ENCODE results near the gene GSN. TPM values are rescaled to one million over a fixed set of nuclear protein-coding genes. Genes with fewer than 3 reads are reported as not detected.

Gene GSN
- total RNA-seq, 2 donors from 2014 or later: 390 to 690 TPM

- WGBS: 85% methylated on average over 13 of the region's 13 CpGs
- DNase-seq (ENCODE audit: low spot score): no peak
- peaks cover 4 to 18% of the 10 kb centered on the region in 2 donors for H3K36me3 ChIP-seq
Observed at GRCh38 chr9:121308765-121309164, 40.8 kb downstream of the GSN start.

DNA sequence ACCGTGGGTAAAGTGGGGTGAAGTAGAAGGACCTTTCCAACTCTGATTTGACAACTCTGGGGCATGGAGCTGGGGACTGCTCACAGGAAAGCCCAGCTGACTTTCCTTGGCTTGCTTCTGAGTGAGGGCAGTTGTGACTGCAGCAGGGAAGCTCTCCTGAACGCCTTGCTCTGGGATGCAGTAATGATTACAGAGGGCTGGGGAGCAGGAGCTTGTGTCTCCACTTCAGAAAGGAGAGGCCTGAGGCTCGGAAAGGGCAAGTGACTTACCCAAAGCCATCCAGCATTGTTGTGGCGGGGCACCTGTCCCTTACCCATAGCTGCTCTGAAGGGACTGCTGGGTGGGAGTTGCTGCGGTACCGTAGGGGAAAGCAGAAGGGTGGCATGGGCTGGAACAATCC, 41.2 kb downstream of the GSN start:
- WGBS: 95% methylated on average over 6 of the region's 6 CpGs
- Histone ChIP-seq H3K4me3 (no peak overlapping the region), H3K36me3 (peaks cover 4 to 21% of the 10 kb centered on the region in 2 donors), H3K4me1 (replicated peaks) (no peaks in the 10 kb centered on the region), H3K9me3 (no peaks in the 10 kb centered on the region), H3K27me3 (replicated peaks; ENCODE audit: insufficient read depth) (no peaks in the 10 kb centered on the region), H3K27ac (no peak overlapping the region)
- intact Hi-C loops (cut with DNase I): no loop called here
- no peak for TF ChIP-seq CTCF (IDR thresholded peaks at IDR 0.05)
- no peak for TF ChIP-seq POLR2AphosphoS5 (IDR thresholded peaks at IDR 0.05)
- TF ChIP-seq POLR2A (IDR thresholded peaks at IDR 0.05): no peak
- no peak for DNase-seq (ENCODE audit: low spot score)

More at GRCh38 chr9:121308765-121309164, 40.8 kb downstream of the GSN start:
- H3K4me3 ChIP-seq: no peak overlapping the region
- H3K9me3 ChIP-seq: no peaks in the 10 kb centered on the region
- TF ChIP-seq POLR2AphosphoS5 (IDR thresholded peaks at IDR 0.05) (no peak), CTCF (IDR thresholded peaks at IDR 0.05) (no peak), POLR2A (IDR thresholded peaks at IDR 0.05) (no peak)
- intact Hi-C loops (cut with DNase I): no loop called here
- H3K4me1 ChIP-seq (replicated peaks): no peaks in the 10 kb centered on the region
- no peaks in the 10 kb centered on the region for H3K27me3 ChIP-seq (replicated peaks; ENCODE audit: insufficient read depth)
- no peak overlapping the region for H3K27ac ChIP-seq

DNA sequence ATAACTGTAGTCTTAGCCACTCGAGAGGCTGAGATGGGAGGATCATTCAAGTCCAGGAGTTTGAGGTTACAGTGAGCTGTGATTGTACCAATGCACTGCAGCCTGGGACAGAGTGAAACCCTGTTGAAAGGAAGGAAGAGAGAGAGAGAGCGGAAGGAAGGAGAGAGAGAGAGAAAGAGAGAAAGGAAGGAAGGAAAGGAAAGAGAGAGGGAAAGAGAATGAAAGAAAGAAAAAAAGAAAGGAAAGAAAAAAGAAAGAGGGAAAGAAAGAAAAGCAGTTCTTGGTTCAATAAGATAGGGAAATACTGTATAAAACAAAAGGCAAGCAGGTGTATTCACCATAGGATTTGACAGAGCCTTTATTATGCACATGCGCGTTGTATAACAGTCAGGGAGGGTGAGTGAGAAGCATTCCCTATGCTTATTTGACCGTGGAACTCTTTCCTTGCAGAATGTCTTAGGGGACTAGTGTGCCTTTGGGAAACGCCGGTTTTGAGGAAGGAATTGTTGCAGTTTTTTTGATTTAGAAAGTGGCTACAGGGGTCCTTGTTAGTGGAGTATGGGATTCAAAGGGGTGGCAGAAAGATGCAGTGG, 42.0 kb downstream of the GSN start:
- intact Hi-C loops (cut with DNase I): no loop called here
- Histone ChIP-seq H3K4me3 (no peak overlapping the region), H3K9me3 (no peaks in the 10 kb centered on the region), H3K4me1 (replicated peaks) (no peaks in the 10 kb centered on the region), H3K27ac (no peak overlapping the region), H3K27me3 (replicated peaks; ENCODE audit: insufficient read depth) (no peaks in the 10 kb centered on the region), H3K36me3 (peaks cover 4 to 21% of the 10 kb centered on the region in 2 donors)
- WGBS: over 99% methylated on average over 7 of the region's 7 CpGs
- DNase-seq (ENCODE audit: low spot score): no peak
- TF ChIP-seq POLR2A (IDR thresholded peaks at IDR 0.05) (no peak), POLR2AphosphoS5 (IDR thresholded peaks at IDR 0.05) (no peak), CTCF (IDR thresholded peaks at IDR 0.05) (no peak)

- no peak for DNase-seq (ENCODE audit: low spot score)
- H3K4me1 ChIP-seq (replicated peaks): no peaks in the 10 kb centered on the region
- H3K9me3 ChIP-seq: no peaks in the 10 kb centered on the region
- WGBS: 89% methylated on average over 9 of the region's 9 CpGs
- peaks cover 4 to 21% of the 10 kb centered on the region in 2 donors for H3K36me3 ChIP-seq
- no peak overlapping the region for H3K27ac ChIP-seq
- intact Hi-C loops (cut with DNase I): no loop called here
- no peak overlapping the region for H3K4me3 ChIP-seq
- TF ChIP-seq POLR2AphosphoS5 (IDR thresholded peaks at IDR 0.05) (no peak), CTCF (IDR thresholded peaks at IDR 0.05) (no peak), POLR2A (IDR thresholded peaks at IDR 0.05) (no peak)
- H3K27me3 ChIP-seq (replicated peaks; ENCODE audit: insufficient read depth): no peaks in the 10 kb centered on the region
Observed at GRCh38 chr9:121310571-121310970, 42.6 kb downstream of the GSN start.

GRCh38 chr9:121312169-121312568, 44.2 kb downstream of the GSN start:
- peaks cover 4 to 21% of the 10 kb centered on the region in 2 donors for H3K36me3 ChIP-seq
- H3K9me3 ChIP-seq: no peaks in the 10 kb centered on the region
- 88% methylated on average over 17 of the region's 17 CpGs for whole genome bisulfite sequencing
- H3K4me3 ChIP-seq: no peak overlapping the region
- intact Hi-C loops (cut with DNase I): no loop called here
- no peak for DNase-seq (ENCODE audit: low spot score)
- H3K27me3 ChIP-seq (replicated peaks; ENCODE audit: insufficient read depth): no peaks in the 10 kb centered on the region
- TF ChIP-seq CTCF (IDR thresholded peaks at IDR 0.05) (no peak), POLR2A (IDR thresholded peaks at IDR 0.05) (no peak), POLR2AphosphoS5 (IDR thresholded peaks at IDR 0.05) (no peak)
- H3K27ac ChIP-seq: no peak overlapping the region
- no peaks in the 10 kb centered on the region for H3K4me1 ChIP-seq (replicated peaks)
